ENCODE measurements around the gene MED26. TPM values are rescaled to one million over a fixed set of nuclear protein-coding genes. Genes with fewer than 3 reads are reported as not detected.

MED26 gene
- total and polyA plus RNA-seq, 10 of the 15 experiments (the other 5 are each of a cell fraction or from before 2014, with no cell fraction given), result 1.1 to 21.4 (median 9.7) TPM

GRCh38 chr19:16594681-16595091 is 33.3 kb downstream of the MED26 start (continued):
- peak in 1 of 2 experiments; percentile 7; a peak in 1 of 4 replicates for TF ChIP-seq IKZF2 (IDR thresholded peaks at IDR 0.05)
- TF ChIP-seq KDM1A (IDR thresholded peaks at IDR 0.05; ENCODE audit: borderline replicate concordance), result no peak

DNA sequence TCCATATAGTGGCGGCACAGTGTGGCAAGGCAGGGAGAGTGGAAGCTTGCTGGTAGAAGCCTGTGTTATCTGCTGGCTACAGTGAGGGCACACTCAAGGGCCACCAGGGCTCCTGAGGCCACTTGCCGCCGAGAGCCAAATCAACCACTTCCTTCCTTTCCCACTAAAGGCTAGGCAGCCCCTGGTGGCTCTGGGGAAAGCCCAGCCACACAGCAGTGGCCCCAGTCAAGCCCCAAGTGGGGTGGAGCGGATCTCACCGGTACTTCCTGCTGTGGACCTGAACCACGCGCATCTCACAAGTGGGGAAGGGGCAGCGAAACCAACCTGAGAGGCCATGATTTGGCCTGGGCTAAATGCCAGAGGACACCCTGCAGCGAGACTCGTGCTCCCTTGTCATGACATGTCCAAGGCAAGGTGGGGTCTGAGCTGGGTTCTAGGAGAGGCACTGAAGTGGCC is 33.8 kb downstream of the MED26 start:
- Histone ChIP-seq H3K4me3 (peak overlapping the region; percentile 51; the same call in 1 of the 2 replicates), H4K20me1 (ENCODE audit: control insufficient read depth, insufficient read depth) (peaks cover 6% of the 10 kb centered on the region), H3K9me3 (replicated peaks; ENCODE audit: control insufficient read depth, insufficient read depth, low read length) (no peaks in the 10 kb centered on the region), H3K4me2 (ENCODE audit: control insufficient read depth, insufficient read depth) (peak overlapping the region; percentile 90), H3K27me3 (replicated peaks in 1 of 2; ENCODE audit: control insufficient read depth in 2 of 2, insufficient read depth in 2 of 2, low read length in 1 of 2) (no peaks in the 10 kb centered on the region), H3K27ac (ENCODE audit: control insufficient read depth, insufficient read depth) (peak overlapping the region; percentile 85), H2AFZ (ENCODE audit: control insufficient read depth, low read depth, low read length) (no peak overlapping the region), H3K9ac (ENCODE audit: control insufficient read depth, insufficient read depth, low read length) (peak overlapping the region; percentile 11), H3K79me2 (ENCODE audit: control insufficient read depth, insufficient read depth, low read length) (peaks cover 91% of the 10 kb centered on the region), H3K4me1 (ENCODE audit: control insufficient read depth, insufficient read depth, low read length) (peaks cover 69% of the 10 kb centered on the region), H3K36me3 (ENCODE audit: control insufficient read depth in 2 of 2, insufficient read depth in 2 of 2, low read length in 1 of 2) (peaks cover 0 to 4% of the 10 kb centered on the region in 2 experiments; a peak in 3 of 4 replicates)
- CTCF ChIA-PET, result interaction anchor here (1.0 to 1.8 kb wide), 6 partner anchors 10 to 30 kb away, joined by 3 to 7 read pairs (median 4); no protein-coding TSS in a partner anchor
- in situ Hi-C loops (cut with MboI), result loop anchor here (25.0 kb wide), 1 partner anchor 2007 kb away; the partner anchor contains the start of gene CLEC17A
- RAD21 ChIA-PET (ENCODE audit: unreplicated experiment), result interaction anchor here (1.4 to 11.3 kb wide), 4 partner anchors 9 to 31 kb away, joined by 7 to 169 read pairs (median 18); partner anchors contain the start of gene MED26
- ATAC-seq, result peak; percentile 78
- WGBS (ENCODE audit: insufficient coverage, insufficient replicate concordance, low lambda C conversion rate, missing lambda C conversion rate), result 7% methylated on average over 10 of the region's 10 CpGs
- intact Hi-C loops (cut with micrococcal nuclease; ENCODE audit: unreplicated experiment), result no loop called here
- DNase-seq (ENCODE audit: low read depth, low spot score), result no peak
- SMC1A ChIA-PET (ENCODE audit: uncharacterized antibody, unreplicated experiment), result interaction anchor here (0.9 to 10.9 kb wide), 7 partner anchors 9 to 32 kb away, joined by 3 to 164 read pairs (median 6); partner anchors contain the start of gene MED26
- FAIRE-seq, result peak; percentile 71
- POLR2A ChIA-PET, result interaction anchor here (1.0 to 13.1 kb wide), 5 partner anchors 9 to 32 kb away, joined by 4 to 220 read pairs (median 4); partner anchors contain the start of genes MED26 and SLC35E1
- BruUV-seq (replicated peaks), result no TSS peak
- peak; percentile 75 for TF ChIP-seq EED (IDR thresholded peaks at IDR 0.05; ENCODE audit: low read depth)
- 0 out of 2 replicates have a peak, but pooled peaks have one; percentile 59 for TF ChIP-seq BACH1 (IDR thresholded peaks at IDR 0.05; ENCODE audit: borderline replicate concordance)
- peak; percentile 57 for TF ChIP-seq BCL3 (IDR thresholded peaks at IDR 0.05; ENCODE audit: borderline replicate concordance, insufficient read depth, low read depth, low read length, poor library complexity, severe bottlenecking)
- TF ChIP-seq KAT2A (conservative IDR thresholded peaks at IDR 0.05; ENCODE audit: control insufficient read depth, low read depth, low read length), result no peak
- TF ChIP-seq IKZF2 (IDR thresholded peaks at IDR 0.05), result peak; percentile 70 to 77
- no peak for TF ChIP-seq FOXM1 (IDR thresholded peaks at IDR 0.05; ENCODE audit: low read depth, low read length)
- no peak for TF ChIP-seq SIX5 (IDR thresholded peaks at IDR 0.05; ENCODE audit: low read depth, low read length, severe bottlenecking)
- TF ChIP-seq LARP7 (IDR thresholded peaks at IDR 0.05), result peak; percentile 60
- TF ChIP-seq, protein P1, sequence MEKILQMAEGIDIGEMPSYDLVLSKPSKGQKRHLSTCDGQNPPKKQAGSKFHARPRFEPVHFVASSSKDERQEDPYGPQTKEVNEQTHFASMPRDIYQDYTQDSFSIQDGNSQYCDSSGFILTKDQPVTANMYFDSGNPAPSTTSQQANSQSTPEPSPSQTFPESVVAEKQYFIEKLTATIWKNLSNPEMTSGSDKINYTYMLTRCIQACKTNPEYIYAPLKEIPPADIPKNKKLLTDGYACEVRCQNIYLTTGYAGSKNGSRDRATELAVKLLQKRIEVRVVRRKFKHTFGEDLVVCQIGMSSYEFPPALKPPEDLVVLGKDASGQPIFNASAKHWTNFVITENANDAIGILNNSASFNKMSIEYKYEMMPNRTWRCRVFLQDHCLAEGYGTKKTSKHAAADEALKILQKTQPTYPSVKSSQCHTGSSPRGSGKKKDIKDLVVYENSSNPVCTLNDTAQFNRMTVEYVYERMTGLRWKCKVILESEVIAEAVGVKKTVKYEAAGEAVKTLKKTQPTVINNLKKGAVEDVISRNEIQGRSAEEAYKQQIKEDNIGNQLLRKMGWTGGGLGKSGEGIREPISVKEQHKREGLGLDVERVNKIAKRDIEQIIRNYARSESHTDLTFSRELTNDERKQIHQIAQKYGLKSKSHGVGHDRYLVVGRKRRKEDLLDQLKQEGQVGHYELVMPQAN (conservative IDR thresholded peaks at IDR 0.05), result peak; percentile 15; the same call in 1 of the 2 replicates
- 0 out of 2 replicates have a peak, but pooled peaks have one; percentile 11 for TF ChIP-seq TCF3 (IDR thresholded peaks at IDR 0.05; ENCODE audit: borderline replicate concordance, insufficient read depth, low read depth, low read length)
- TF ChIP-seq NBN (IDR thresholded peaks at IDR 0.05), result no peak
- no peak for TF ChIP-seq STAT3 (IDR thresholded peaks at IDR 0.05; ENCODE audit: low read depth, low read length)
- TF ChIP-seq NR2C2 (IDR thresholded peaks at IDR 0.05; ENCODE audit: borderline replicate concordance, control insufficient read depth, insufficient read length, low read depth), result no peak
- no peak for TF ChIP-seq KLF5 (IDR thresholded peaks at IDR 0.05; ENCODE audit: partially characterized antibody)
- TF ChIP-seq RB1 (IDR thresholded peaks at IDR 0.05; ENCODE audit: borderline replicate concordance), result peak; percentile 49; the same call in 1 of the 2 replicates
- no peak for TF ChIP-seq JUNB (IDR thresholded peaks at IDR 0.05)
- TF ChIP-seq NR2C1 (IDR thresholded peaks at IDR 0.05), result no peak

Measured in GM12878 (cell line).